GM21825 (cell line): ENCODE data around the gene WNT11.

Experiments used
- ATAC-seq: cut with Tn5 transposase; IDR thresholded peaks from one replicate; pipeline ENCODE4 v1.9.1; 2021; ENCODE audit warnings: mild to moderate bottlenecking, moderate library complexity; ENCODE audit not compliant: unreplicated experiment

The WNT11 gene

GRCh38 chr11:76238551-76238950 is 32.2 kb upstream of the WNT11 start:
- ATAC-seq = no peak

- ATAC-seq = no peak
Measured at GRCh38 chr11:76237914-76238313, 31.6 kb upstream of the WNT11 start.

DNA sequence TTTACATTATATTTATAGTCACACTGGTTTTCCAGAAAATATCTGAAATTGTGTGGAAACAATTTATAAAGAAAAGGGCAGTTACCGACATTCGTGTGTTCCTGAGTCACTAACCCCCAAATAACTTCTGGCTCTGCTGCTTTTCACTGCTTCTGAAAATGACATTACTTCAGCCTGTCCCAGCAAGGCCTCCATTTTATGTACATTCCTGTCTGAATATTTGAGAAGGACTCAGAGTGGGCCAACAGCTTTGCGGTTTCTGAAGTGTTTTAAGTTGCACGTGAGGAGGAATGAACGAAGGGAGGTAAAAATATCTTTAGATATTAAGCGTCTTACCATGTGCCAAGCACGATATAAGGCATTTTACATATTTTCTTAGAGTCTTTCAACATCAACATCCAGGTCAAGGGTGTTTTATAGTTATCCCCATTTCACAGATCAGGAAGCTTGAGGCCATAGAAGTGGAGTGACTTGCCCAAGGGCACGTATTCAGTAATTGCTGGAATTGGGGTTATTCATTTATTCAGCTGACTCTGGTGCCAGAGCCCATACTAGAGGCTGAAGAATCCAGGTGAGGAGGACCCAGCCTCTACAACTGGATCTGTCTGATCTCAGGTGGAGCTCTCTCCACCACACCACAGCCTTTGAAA is 30.8 kb upstream of the WNT11 start:
- ATAC-seq = no peak

- ATAC-seq = peak; percentile 5
Measured at GRCh38 chr11:76236092-76236999, 30.0 kb upstream of the WNT11 start.

GRCh38 chr11:76235233-76236091 is 29.2 kb upstream of the WNT11 start:
- ATAC-seq = peak; percentile 62

DNA sequence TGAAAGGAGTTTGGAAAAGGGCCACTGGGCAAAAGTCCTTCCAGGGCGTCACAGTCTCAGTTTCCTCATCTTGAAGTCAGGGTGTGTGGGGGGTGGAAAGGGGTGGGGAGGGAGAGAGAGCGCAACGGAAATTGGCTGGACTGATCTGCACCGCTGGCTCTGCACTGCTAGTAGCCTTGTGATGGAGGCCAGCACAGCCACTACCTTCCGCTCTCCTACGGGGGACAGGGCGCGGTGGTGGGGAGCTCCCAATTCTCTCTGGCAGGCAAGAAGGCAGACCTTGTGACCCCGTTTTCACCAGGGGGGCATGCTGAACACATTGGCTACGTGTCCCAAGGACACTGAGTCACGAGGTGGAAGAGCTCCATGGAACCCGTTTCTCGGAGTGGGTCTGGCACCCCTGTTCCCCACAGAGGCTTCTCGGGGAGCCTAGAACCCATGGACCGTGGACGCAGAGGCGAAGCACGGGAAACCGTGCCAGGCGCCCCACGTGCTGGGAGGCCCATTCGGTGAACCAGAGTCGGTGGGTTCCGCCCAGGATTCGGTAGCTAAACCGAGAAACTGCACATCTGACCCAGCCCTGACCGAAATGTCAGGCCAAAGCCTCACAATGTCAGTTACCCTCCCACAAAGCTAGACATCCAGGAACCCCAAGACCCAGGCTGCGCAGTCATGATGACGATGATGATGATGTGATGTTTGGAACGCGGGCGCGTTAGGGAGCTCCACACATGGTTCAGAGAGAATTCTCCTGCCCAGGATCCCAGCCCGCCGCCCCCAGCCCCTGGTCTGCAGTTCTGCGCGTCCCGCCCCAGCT is 28.3 kb upstream of the WNT11 start:
- ATAC-seq = no peak

GRCh38 chr11:76234021-76234415 is 27.7 kb upstream of the WNT11 start:
- ATAC-seq = no peak

- ATAC-seq = no peak
Measured at GRCh38 chr11:76233196-76233921, 27.1 kb upstream of the WNT11 start.

GRCh38 chr11:76232026-76232665 is 25.8 kb upstream of the WNT11 start:
- ATAC-seq = no peak

- ATAC-seq = no peak
Measured at GRCh38 chr11:76231121-76231738, 24.9 kb upstream of the WNT11 start.

DNA sequence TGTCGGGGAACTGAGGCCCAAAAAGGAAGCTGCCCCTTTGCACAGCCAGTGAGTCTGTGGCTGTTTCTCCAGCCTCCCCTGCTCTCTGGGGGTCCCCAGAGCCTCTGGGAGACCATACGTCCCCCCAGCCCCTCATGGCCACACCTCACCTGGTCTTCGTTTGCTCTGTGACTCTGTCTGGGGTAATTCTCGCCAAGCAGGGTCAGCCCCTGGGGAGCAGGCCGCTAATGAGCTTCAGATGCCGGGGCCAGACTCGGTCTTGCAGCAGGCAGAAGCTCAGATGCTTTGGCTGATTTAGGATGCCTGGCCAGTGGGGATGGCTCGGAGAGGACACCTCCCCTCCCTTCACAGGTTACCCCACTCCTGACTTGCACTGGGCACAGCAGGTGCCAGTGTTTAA is 24.1 kb upstream of the WNT11 start:
- ATAC-seq = no peak

DNA sequence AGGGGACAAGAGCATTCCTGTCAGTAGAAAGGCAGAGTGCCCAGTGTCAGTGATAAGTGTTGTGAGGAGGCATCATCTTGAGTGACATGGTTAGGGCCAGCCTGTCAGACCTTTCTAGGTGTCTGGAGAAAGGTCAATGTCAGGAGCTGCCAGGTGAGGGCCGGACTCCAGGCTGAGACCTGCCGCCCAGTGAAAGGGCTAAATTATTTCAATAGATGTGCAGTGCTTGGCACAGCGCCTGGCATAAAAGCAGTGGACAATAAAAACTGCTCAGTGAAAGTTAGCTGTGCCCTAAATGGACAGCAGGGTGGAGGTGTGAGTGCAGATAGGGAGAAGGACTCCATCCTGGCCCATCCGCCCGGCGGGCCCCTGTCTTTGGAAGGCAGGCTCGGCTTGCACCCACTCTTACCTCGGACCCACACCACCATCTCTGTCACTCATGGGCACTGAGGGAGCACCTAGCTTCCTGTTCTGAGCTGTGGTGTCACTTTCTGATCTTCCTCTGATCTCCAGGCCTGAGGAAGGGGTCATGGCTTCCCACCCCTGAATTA is 23.5 kb upstream of the WNT11 start:
- no peak for ATAC-seq

DNA sequence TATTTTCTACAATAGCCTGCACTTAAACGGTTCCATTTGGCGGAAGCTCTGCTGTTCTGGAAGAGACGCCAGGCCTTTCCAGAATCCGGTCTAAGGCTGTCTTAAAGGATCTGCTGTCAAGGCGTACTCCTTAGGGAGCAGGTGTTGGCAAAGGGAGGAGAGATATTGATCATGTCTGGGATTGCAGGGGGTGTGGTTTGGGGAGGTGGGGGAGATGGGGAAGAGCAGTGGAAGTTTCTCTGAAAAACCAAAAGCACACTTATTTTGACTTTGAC is 22.5 kb upstream of the WNT11 start:
- no peak for ATAC-seq

GRCh38 chr11:76228071-76228874 is 22.0 kb upstream of the WNT11 start:
- no peak for ATAC-seq

GRCh38 chr11:76226626-76227025 is 20.3 kb upstream of the WNT11 start:
- ATAC-seq = no peak

- ATAC-seq = no peak
Measured at GRCh38 chr11:76225122-76225611, 18.9 kb upstream of the WNT11 start.

GRCh38 chr11:76224461-76225121 is 18.3 kb upstream of the WNT11 start:
- no peak for ATAC-seq
